GM20431 (cell line): Measurements from ENCODE around the gene IVD.
"Not testable (repeated sequence)": the region's sequence is repeated elsewhere in the genome, so short reads cannot be mapped to it uniquely, and the experiment has no call there.

ENCODE experiments used
- in situ Hi-C: fragments of 300-500 bp; cut with MseI, MboI; formaldehyde crosslinking; loops from one replicate; pipeline ENCODE4 v1.15.0; 2020; ENCODE audit warnings: low sequenced_read_pairs; ENCODE audit not compliant: unreplicated experiment

The IVD gene

DNA sequence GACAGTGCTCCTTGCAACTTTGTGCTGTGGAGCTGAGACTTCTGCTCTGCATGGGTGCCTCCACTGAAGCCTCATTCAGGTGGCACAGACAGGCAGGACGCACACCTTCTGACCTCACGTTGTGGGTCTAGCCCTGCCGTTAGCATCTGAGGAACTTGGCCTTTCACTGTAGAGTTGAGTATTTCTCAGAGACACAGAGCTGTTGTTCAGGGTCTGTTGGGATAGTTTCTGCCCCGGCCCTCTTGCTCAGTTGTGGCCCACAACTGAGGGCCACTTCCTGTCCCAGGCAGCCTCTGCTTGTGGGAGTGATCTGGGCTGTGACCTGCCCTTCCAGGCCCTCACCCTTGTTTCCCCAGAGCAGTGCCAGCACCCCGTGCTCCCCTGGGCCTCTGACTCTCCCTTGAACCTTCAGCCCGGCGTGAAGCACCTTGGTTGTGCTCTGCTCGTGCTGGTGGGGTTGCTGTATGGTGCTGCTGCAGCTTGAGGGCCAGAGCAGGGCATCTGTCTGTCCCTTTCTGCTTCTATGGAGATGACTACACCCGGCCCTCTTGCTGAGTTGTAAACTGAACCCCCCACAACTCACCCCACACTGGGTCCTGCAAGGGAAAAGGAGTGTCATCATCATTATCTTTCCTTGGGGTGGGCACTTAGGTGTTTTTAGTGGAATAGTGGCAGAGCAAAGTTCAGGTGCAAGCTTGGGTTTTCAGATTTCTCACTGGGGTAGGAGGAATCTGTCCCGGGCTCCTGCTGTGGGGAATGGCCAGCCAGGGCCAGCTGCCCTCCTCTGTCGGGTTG, 46.9 kb downstream of the IVD start:
- in situ Hi-C loops, result no loop called here

- in situ Hi-C loops, result not testable (repeated sequence)
Measured at GRCh38 chr15:40453941-40454340, 48.3 kb downstream of the IVD start.

DNA sequence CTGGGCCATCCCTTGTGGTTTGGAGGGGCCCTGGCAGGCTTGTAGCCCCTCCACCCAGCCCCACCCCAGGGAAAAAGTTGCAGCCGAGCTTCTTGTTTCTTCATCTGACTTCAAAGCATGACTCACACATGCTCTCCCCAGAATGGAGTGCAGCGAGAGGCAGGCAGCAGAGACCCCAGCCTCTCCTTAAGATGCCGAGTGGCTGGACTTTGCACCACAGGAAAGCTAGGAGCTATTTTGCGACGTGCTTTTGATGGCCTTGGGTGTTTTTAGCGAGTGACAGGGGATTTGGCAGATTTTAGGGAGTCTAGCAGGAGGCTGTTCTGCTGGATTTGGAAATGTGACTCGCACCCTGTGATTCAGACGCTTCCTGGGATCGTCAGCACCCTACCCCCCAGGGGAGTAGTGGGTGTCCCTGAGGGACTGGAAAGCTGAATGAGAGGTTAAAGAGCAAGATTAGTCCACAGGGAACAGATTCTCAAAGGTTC, 49.4 kb downstream of the IVD start:
- in situ Hi-C loops, result no loop called here

DNA sequence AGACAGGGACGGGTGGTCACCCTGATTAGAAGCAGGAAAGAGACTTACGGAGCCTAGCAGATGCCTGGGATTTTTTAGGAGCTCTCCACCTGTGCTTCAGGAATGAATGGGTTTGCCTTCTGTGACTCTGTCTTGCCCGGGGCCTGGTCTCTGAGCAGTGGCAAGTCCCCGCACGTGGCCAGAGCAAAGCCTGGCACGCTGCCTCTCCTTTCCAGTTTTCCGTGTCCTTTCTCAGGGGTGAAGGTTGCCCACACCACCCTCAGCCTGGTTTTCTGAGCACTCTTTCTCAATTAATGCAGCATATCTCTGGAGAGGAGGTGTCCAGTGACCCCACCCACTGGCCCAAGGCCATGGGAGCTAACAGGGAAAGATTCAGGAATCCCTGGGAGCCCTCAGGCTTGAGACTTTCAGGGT, 50.7 kb downstream of the IVD start:
- in situ Hi-C loops, result no loop called here

GRCh38 chr15:40456738-40457137, 51.1 kb downstream of the IVD start:
- in situ Hi-C loops, result no loop called here

DNA sequence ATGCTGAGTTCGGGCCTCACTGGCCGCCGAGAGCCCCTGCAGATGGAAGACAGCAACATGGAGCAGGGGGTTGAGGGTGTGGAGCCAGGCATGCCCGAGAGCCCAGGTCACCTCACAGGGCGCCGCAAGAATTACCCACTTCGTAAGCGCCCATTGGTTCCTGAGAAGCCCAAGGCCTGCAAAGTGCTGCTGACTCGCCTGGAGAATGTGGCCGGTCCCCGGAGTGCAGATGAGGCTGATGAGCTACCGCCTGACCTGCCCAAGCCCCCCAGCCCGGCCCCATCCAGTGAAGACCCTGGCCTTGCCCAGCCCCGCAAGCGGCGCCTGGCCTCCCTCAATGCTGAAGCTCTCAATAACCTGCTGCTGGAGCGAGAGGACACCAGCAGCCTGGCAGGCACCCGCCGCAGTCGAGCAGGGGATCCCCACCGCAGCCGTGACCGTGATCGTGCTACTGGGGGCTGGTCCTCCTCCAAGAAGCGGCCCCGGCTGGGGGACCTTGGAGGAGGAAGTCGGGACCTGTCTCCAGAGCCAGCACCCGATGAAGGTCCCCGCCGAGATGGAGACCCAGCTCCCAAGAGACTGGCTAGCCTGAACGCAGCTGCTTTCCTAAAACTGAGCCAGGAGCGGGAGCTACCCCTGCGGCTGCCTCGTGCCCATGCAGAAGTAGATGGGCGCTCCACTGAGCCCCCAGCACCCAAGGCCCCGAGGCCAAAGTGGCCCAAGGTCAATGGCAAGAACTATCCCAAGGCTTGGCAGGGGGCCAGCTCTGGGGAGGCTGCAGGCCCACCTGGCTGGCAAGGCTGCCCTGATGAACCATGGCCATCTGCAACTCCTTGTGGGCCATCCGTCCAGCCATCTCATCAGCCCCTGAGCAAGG, 53.1 kb downstream of the IVD start:
- in situ Hi-C loops, result no loop called here

DNA sequence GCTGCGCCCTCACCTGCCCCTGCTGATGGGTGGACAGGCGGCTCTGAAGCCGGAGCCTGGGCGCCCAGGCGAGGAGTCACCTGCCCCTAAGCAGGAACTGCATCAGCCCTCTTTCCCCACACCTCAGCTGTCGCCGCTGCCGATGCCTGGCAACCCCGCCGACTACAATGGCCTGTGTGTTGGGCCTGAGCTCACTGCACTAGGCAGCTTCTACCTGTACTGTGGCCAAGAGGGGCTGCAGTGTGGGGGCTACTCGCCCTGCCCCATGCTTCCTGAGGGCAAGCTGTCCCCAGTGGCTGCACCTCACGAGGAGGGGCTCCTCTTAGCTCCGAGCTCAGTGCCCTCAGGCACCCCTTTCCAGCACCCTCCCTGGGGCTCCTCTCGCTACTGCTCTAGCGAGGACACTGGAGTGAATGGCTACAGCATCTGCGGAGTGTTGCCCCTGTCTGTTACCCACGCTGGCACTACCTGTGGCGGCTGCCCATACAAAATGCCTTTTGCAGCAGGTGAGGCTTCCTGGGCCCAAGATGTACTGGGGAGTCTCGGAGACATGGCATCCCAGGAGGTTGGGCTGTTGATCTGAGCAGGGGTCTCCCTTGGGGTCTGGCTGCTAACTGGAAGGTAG, 53.9 kb downstream of the IVD start:
- in situ Hi-C loops, result no loop called here

GRCh38 chr15:40460404-40460803, 54.8 kb downstream of the IVD start:
- in situ Hi-C loops, result no loop called here

DNA sequence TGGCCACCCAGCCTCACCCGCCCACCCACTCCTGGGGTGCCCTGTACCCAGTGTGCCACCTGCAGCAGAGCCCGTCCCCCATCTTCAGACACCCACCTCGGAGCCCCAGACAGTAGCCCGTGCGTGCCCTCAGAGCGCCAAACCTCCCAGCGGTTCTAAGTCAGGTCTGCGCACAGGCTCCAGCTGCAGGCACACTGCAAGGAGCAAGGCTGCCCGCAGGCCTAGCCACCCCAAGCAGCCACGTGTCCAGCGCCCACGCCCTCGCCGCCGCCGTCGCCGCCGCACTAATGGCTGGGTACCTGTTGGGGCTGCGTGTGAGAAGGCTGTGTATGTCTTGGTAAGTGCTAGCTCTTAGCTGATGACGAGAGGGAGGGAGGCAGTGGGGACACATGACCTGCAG, 56.4 kb downstream of the IVD start:
- in situ Hi-C loops, result no loop called here

DNA sequence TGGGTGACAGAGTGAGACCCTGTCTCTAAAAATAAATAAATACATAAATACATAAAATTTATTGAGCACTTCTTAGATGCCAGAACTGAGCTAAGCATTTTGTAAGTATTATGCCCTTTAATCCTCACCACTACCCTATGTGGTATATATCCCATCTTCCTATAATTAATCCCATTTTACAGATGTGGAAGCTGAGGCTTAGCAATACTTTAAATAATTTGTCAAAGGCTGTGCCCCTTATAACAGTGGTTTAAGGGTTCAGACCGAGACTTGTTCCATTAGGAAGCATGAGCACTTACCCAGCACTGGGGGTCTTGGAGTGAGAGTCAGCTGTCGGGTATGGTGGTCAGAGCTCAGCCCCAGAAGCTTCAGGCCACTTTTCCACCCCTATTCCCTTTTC, 57.7 kb downstream of the IVD start:
- in situ Hi-C loops, result no loop called here

- in situ Hi-C loops, result no loop called here
Measured at GRCh38 chr15:40463886-40464545, 58.4 kb downstream of the IVD start.

- in situ Hi-C loops, result no loop called here
Measured at GRCh38 chr15:40464595-40465185, 59.1 kb downstream of the IVD start.

GRCh38 chr15:40465939-40466338, 60.3 kb downstream of the IVD start:
- in situ Hi-C loops, result no loop called here

DNA sequence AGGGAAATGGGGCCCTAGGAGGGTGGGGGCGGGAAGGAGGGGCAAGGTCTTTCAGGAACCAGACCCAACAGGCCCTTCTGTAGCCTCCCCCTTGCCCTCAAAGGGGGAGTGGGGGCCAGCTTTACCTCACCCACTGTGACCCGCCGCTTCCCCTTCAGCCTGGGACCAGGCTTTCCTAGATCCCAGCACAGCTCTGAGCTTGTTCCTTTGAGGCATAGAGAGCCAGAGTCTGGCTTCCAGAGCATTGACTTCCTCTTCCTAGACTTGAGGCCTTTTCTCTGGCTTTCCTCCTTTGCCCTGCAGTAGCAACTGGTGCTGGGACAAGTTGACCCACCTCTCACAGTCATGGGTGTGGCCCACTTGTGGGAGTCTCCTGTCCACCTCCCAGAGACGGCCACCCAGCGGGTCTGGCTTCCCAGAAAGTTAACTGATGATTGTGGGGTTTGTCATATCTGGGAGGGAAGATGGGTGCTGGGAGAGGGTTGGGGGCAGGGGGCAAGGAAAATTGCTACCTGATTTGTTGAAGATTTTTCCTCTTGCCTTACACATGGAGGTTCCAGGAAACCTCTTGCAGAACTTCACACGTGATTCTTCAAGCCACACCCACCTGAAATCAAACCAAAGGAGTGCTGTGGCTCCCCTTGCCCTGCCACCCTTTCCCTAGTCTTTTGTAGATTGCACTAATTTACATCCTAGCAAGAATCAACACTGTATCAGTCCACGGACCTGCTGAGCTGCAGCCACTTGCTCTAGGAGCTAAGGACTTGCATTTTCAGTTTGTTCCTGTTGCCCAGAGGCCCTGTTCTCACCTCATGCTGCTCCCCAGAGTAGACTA, 61.0 kb downstream of the IVD start:
- in situ Hi-C loops, result no loop called here

- in situ Hi-C loops, result no loop called here
Measured at GRCh38 chr15:40467261-40467615, 61.6 kb downstream of the IVD start.

DNA sequence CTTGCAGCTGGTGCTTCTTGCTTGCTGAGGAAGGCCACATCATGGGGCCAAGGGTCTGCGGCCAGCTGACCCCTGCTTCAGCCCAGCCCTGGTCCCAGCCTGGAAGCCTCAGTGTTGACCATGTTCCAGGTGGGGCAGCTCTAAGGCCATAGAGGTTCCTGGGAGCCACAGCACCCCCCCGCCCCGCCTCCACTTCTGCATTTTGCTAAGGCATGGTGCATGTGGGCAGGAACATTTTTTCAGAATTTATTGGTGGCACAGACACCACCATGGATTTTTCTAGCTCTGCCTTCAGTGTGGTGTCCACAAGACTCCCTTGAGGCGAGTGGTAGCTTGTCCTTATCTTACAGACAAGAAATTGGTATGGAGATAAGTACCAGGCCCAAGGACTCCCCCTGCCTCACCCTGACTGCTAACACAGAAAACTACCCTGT, 63.3 kb downstream of the IVD start:
- in situ Hi-C loops, result no loop called here

GRCh38 chr15:40469776-40470390, 64.3 kb downstream of the IVD start:
- in situ Hi-C loops, result no loop called here

DNA sequence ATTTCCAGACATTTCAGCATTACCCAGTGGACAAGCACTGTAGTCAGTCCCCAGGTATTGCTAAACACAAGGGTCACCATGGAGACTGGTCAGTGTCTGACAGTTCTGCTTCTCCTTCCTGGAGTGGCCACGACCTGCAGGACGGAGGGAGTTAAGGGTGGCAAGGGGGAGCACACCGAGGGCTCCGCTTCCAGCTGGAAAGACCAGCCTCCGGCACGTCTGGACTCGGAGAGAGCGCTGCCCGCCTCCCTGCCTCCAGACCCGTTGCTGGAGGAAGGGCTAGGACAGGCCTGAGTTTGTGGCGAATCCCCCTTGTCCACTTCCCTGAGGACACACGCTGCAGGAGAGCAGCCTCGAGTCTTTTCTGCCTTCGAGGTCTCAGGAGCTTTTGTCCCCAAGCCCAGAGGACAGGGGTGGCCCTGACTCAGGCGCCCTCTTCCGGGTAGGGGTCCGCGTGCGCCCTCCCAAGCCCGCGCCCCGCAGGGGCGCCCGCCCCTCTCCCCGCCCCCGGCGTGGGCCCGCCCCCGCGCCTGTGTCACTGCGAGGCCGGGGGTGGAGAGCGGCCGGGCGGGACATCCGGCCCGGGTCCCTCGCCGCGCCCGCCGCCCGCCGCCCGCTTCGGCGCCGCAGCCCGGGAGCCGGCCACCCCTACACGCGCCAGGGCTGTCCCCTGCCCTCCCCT, 65.0 kb downstream of the IVD start, which contains the start of gene CHST14:
Gene CHST14, plus strand, starts transcription at position 562 of the 682 bp plus-strand sequence. CDS start 230 bp downstream, outside the sequence.
- in situ Hi-C loops, result no loop called here
